Prostate gland (tissue), 2 donors: Measurements from ENCODE around the gene FCRL4. TPM values are rescaled to one million over a fixed set of nuclear protein-coding genes. Genes with fewer than 3 reads are reported as not detected.

Experiments used
- DNase-seq: peaks from one replicate; pipeline ENCODE4 v3.0.0-alpha.2; 2019; ENCODE audit warnings: low spot score
- H3K27ac ChIP-seq, 2 donors: fragments of 200-600 bp; sonication (generic); 2 replicates each; pipeline ENCODE4 v1.5.1; 2017 to 2019
- H3K27me3 ChIP-seq: fragments of 200-600 bp; sonication (generic); replicated peaks from 2 replicates; pipeline ENCODE4 v1.5.1; 2019; ENCODE audit not compliant: insufficient read depth
- H3K36me3 ChIP-seq, 2 donors: fragments of 200-600 bp; sonication (generic); 1 replicate in 1 of 2; 2 replicates in 1 of 2; pipeline versions ENCODE4 v1.5.1 to v1.8.1; 2017 to 2019
- H3K4me1 ChIP-seq: fragments of 200-600 bp; sonication (generic); replicated peaks from 2 replicates; pipeline ENCODE4 v1.5.1; 2019
- H3K4me3 ChIP-seq, 2 donors: fragments of 200-600 bp; sonication (generic); 2 replicates each; pipeline ENCODE4 v1.5.1; 2017 to 2019
- H3K9me3 ChIP-seq: fragments of 200-600 bp; sonication (generic); 2 replicates; pipeline ENCODE4 v1.5.1; 2017
- CTCF ChIP-seq, 4 experiments: fragments of 200-600 bp in 2 of 4; fragments of 450-650 bp in 2 of 4; sonication (generic) in 2 of 4; IDR thresholded peaks; 1 replicate in 3 of 4; 2 replicates in 1 of 4; pipeline ENCODE4 v1.5.1; 2016 to 2019; ENCODE audit warnings: antibody characterized with exemption in 4 of 4, mild to moderate bottlenecking in 2 of 4, moderate library complexity in 2 of 4
- POLR2A ChIP-seq: fragments of 450-650 bp; IDR thresholded peaks from one replicate; pipeline ENCODE4 v1.6.1; 2016; ENCODE audit warnings: antibody characterized with exemption, mild to moderate bottlenecking
- POLR2AphosphoS5 ChIP-seq: sonication (generic); formaldehyde crosslinking; IDR thresholded peaks from one replicate; pipeline ENCODE4 v1.6.1; 2017; ENCODE audit warnings: antibody characterized with exemption
- WGBS: methylation state at CpG from one replicate; pipeline ENCODE4 v1.1.5; 2018; 5-methylcytosine and 5-hydroxymethylcytosine counted together
- intact Hi-C: fragments of 100-400 bp; cut with DNase I; formaldehyde crosslinking; loops from one replicate; pipeline ENCODE4 v1.14.2; 2022
- total RNA-seq, 2 donors: library from RNA; depleted of rRNA; stranded (reverse); fragments of >200 nt; gene quantifications; one replicate each; pipeline ENCODE4 v1.1.0, GENCODE V29; 2016

FCRL4 gene
- total RNA-seq, 2 donors from 2014 or later: 0.28 TPM; not detected in 1

- no peaks in the 10 kb centered on the region for H3K4me1 ChIP-seq
- intact Hi-C loops: no loop called here
- H3K27ac ChIP-seq: no peak overlapping the region
- H3K27me3 ChIP-seq: no peaks in the 10 kb centered on the region
- no peak overlapping the region for H3K4me3 ChIP-seq
- 22% methylated on average over 2 of the region's 2 CpGs for WGBS
- TF ChIP-seq CTCF (IDR thresholded peaks at IDR 0.05) (no peak), POLR2A (no peak), POLR2AphosphoS5 (no peak)
- no peaks in the 10 kb centered on the region for H3K9me3 ChIP-seq
- DNase-seq: no peak
- H3K36me3 ChIP-seq: no peaks in the 10 kb centered on the region
Observed at GRCh38 chr1:157626099-157626498, 28.2 kb upstream of the FCRL4 start.

DNA sequence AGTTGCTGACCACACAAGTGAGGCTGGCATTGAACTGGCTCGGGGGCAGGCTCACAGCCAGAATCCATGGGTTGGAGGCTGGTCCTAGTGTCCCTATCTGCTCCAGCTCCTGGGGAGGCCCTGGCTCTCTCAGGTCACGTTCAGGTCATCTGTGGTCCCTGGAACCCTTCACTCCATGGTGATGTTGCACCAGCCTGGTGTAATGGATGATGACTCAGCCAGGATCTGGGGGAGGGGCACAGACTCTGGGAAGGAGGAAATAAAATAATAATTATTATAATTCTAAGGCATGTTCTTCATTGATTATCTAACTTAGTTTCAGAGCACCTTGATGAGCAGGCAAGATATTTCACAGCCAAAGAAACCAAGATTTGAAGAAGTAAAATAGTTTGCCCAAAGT lies 26.6 kb upstream of the FCRL4 start:
- Histone ChIP-seq H3K9me3 (no peaks in the 10 kb centered on the region), H3K27me3 (no peaks in the 10 kb centered on the region), H3K4me3 (no peak overlapping the region), H3K36me3 (no peaks in the 10 kb centered on the region), H3K27ac (no peak overlapping the region), H3K4me1 (no peaks in the 10 kb centered on the region)
- no peak for DNase-seq
- 86% methylated on average over 2 of the region's 2 CpGs for WGBS
- intact Hi-C loops: no loop called here
- no peak for TF ChIP-seq POLR2AphosphoS5
- TF ChIP-seq CTCF (IDR thresholded peaks at IDR 0.05): no peak
- no peak for TF ChIP-seq POLR2A

GRCh38 chr1:157622471-157622870 lies 24.6 kb upstream of the FCRL4 start:
- DNase-seq: no peak
- Histone ChIP-seq H3K27me3 (no peaks in the 10 kb centered on the region), H3K36me3 (no peaks in the 10 kb centered on the region), H3K27ac (no peak overlapping the region), H3K9me3 (no peaks in the 10 kb centered on the region), H3K4me3 (no peak overlapping the region), H3K4me1 (no peaks in the 10 kb centered on the region)
- intact Hi-C loops: no loop called here
- TF ChIP-seq CTCF (IDR thresholded peaks at IDR 0.05): no peak
- no peak for TF ChIP-seq POLR2AphosphoS5
- TF ChIP-seq POLR2A: no peak
- WGBS: 92% methylated on average over 5 of the region's 5 CpGs

DNA sequence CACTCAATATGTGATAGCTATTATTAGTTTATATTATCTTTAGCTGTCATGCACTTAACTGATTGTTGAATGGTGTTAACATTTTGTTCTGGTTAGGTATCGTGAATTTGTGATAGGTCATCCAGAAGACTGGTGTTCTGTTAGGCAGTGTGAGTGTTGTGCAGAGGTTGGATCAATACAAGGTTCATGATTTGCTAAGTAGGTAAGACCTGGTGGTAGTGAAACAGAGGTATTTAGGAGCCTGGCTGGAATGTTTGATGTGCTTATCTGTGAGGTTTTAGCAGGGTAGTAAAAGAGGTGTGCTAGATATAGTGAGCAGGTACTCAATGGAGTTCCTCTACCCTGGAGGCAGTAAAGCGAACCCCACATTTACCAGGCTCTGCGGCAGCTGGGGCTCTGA lies 20.3 kb upstream of the FCRL4 start:
- H3K27ac ChIP-seq: no peak overlapping the region
- TF ChIP-seq POLR2A (no peak), POLR2AphosphoS5 (no peak), CTCF (IDR thresholded peaks at IDR 0.05) (no peak)
- no peaks in the 10 kb centered on the region for H3K27me3 ChIP-seq
- intact Hi-C loops: no loop called here
- no peaks in the 10 kb centered on the region for H3K4me1 ChIP-seq
- DNase-seq: no peak
- H3K9me3 ChIP-seq: no peaks in the 10 kb centered on the region
- H3K36me3 ChIP-seq: no peaks in the 10 kb centered on the region
- 58% methylated on average over 3 of the region's 3 CpGs for WGBS
- no peak overlapping the region for H3K4me3 ChIP-seq

GRCh38 chr1:157600236-157600635 lies 2.4 kb upstream of the FCRL4 start:
- Histone ChIP-seq H3K27ac (no peak overlapping the region), H3K9me3 (no peaks in the 10 kb centered on the region), H3K36me3 (no peaks in the 10 kb centered on the region), H3K4me3 (no peak overlapping the region), H3K27me3 (no peaks in the 10 kb centered on the region), H3K4me1 (no peaks in the 10 kb centered on the region)
- no peak for TF ChIP-seq POLR2AphosphoS5
- TF ChIP-seq CTCF (IDR thresholded peaks at IDR 0.05): no peak
- no peak for TF ChIP-seq POLR2A
- no peak for DNase-seq
- intact Hi-C loops: no loop called here
- WGBS: 49% methylated on average over 1 of the region's 1 CpG
